ENCODE measurements around the gene FLT3. TPM values are rescaled to one million over a fixed set of nuclear protein-coding genes. Genes with fewer than 3 reads are reported as not detected.

The FLT3 gene
- total and polyA plus RNA-seq, 2 of the 13 experiments (the other 11 are each of a cell fraction or from before 2014, with no cell fraction given): not detected

DNA sequence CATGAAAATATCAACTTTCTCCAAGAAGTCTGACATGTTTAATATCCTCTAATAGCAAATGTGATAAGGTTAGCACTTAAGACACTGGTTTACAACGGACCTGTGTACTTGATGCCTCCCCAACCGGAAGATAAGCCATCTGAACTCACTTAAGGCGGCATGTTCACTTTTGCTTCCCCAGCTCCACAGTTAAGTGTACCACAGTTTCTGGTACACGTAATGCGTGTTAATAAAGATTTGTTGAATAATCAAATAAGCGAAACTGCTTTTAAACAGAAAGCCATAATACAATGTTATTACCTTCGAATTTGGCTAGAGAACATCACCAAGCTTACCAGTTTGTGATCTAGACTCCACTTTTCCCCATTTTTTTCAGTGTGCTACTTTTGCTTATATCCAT, 36.5 kb upstream of the FLT3 start:
- FAIRE-seq (no peak), ATAC-seq (no peak), DNase-seq (ENCODE audit: low spot score) (no peak)
- no TSS peak for BruUV-seq (replicated peaks)
- in situ Hi-C loops (cut with HindIII; ENCODE audit: extremely low pct_ligation_motif_present, low pct_unique_long_range_greater_than_20kb): no loop called here
- Histone ChIP-seq H3K27ac (ENCODE audit: extremely low read length, insufficient read depth, low read length) (peak overlapping the region; percentile 97), H3K4me1 (ENCODE audit: insufficient read depth, low read length) (peaks cover 27% of the 10 kb centered on the region), H3K4me3 (replicated peaks in 1 of 3; ENCODE audit: insufficient read depth in 1 of 3, low read depth in 2 of 3, low read length in 3 of 3) (peak overlapping the region; percentile 85 to 98 (median 90); a peak in 5 of 6 replicates), H3K27me3 (ENCODE audit: control insufficient read depth in 1 of 2, insufficient read depth in 2 of 2, low read length in 2 of 2) (no peaks in the 10 kb centered on the region), H2AFZ (ENCODE audit: low read length) (no peak overlapping the region), H3K9ac (ENCODE audit: insufficient read depth, low read depth, low read length) (peak overlapping the region; percentile 87), H3K36me3 (replicated peaks in 1 of 2; ENCODE audit: control insufficient read depth in 1 of 2, insufficient read depth in 2 of 2, low read length in 2 of 2) (no peaks in the 10 kb centered on the region), H3K4me2 (ENCODE audit: low read depth, low read length) (peak overlapping the region; percentile 83), H3K79me2 (ENCODE audit: insufficient read depth, low read length) (peaks cover 33% of the 10 kb centered on the region), H4K20me1 (ENCODE audit: insufficient read depth, low read length) (peaks cover 22% of the 10 kb centered on the region), H3K9me3 (ENCODE audit: low read length) (no peaks in the 10 kb centered on the region)
- intact Hi-C loops (cut with micrococcal nuclease; ENCODE audit: unreplicated experiment): no loop called here
- 74% methylated on average over 7 of the region's 7 CpGs for WGBS (ENCODE audit: low lambda C conversion rate)
- CTCF ChIA-PET (ENCODE audit: low intra/inter-chr PET ratio, low total read pairs): no interaction called here
- POLR2A ChIA-PET: no interaction called here
- no peak for TF ChIP-seq ARNT2 (CRISPR knock-in tag; IDR thresholded peaks at IDR 0.05; ENCODE audit: low read depth)
- TF ChIP-seq, protein P1, sequence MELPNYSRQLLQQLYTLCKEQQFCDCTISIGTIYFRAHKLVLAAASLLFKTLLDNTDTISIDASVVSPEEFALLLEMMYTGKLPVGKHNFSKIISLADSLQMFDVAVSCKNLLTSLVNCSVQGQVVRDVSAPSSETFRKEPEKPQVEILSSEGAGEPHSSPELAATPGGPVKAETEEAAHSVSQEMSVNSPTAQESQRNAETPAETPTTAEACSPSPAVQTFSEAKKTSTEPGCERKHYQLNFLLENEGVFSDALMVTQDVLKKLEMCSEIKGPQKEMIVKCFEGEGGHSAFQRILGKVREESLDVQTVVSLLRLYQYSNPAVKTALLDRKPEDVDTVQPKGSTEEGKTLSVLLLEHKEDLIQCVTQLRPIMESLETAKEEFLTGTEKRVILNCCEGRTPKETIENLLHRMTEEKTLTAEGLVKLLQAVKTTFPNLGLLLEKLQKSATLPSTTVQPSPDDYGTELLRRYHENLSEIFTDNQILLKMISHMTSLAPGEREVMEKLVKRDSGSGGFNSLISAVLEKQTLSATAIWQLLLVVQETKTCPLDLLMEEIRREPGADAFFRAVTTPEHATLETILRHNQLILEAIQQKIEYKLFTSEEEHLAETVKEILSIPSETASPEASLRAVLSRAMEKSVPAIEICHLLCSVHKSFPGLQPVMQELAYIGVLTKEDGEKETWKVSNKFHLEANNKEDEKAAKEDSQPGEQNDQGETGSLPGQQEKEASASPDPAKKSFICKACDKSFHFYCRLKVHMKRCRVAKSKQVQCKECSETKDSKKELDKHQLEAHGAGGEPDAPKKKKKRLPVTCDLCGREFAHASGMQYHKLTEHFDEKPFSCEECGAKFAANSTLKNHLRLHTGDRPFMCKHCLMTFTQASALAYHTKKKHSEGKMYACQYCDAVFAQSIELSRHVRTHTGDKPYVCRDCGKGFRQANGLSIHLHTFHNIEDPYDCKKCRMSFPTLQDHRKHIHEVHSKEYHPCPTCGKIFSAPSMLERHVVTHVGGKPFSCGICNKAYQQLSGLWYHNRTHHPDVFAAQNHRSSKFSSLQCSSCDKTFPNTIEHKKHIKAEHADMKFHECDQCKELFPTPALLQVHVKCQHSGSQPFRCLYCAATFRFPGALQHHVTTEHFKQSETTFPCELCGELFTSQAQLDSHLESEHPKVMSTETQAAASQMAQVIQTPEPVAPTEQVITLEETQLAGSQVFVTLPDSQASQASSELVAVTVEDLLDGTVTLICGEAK (IDR thresholded peaks at IDR 0.05): peak; percentile 54
- TF ChIP-seq, protein P1 (CRISPR knock-in tag; IDR thresholded peaks at IDR 0.05): peak; percentile 94
